Chondrocyte (in vitro differentiated cells): ENCODE results near the gene TBX1. TPM values are rescaled to one million over a fixed set of nuclear protein-coding genes. Genes with fewer than 3 reads are reported as not detected.

Experiments used
- DNase-seq: peaks from one replicate; pipeline ENCODE4 v3.0.0; 2021; ENCODE audit warnings: mixed read lengths, low spot score
- H3K27ac Mint-ChIP-seq: one replicate; pipeline ENCODE4 v1.8.0; 2021; ENCODE audit warnings: mild to moderate bottlenecking, moderate library complexity, mixed read lengths; ENCODE audit not compliant: unreplicated experiment
- H3K27me3 Mint-ChIP-seq: 2 replicates; pipeline ENCODE4 v1.8.0; 2021; ENCODE audit warnings: low read depth, mixed read lengths
- H3K36me3 Mint-ChIP-seq: 2 replicates; pipeline ENCODE4 v1.8.0; 2021; ENCODE audit warnings: low read depth, mixed read lengths
- H3K4me1 Mint-ChIP-seq: 2 replicates; pipeline ENCODE4 v1.8.0; 2021; ENCODE audit warnings: low read depth, mild to moderate bottlenecking, mixed read lengths
- H3K4me3 Mint-ChIP-seq: one replicate; pipeline ENCODE4 v1.8.0; 2021; ENCODE audit warnings: mild to moderate bottlenecking, moderate library complexity, mixed read lengths; ENCODE audit not compliant: unreplicated experiment
- H3K9me3 Mint-ChIP-seq: 2 replicates; pipeline ENCODE4 v1.8.0; 2021; ENCODE audit warnings: low read depth, mixed read lengths
- total RNA-seq: library from RNA; stranded (reverse); gene quantifications from 3 replicates; pipeline ENCODE4 v1.2.1, GENCODE V29; 2021
- TF ChIP-seq, protein P1 (sequence below): fragments of 200-600 bp; sonication (generic); IDR thresholded peaks from 2 replicates; pipeline ENCODE4 v1.5.0; 2021; ENCODE audit warnings: antibody characterized with exemption, mild to moderate bottlenecking, moderate library complexity

TBX1 gene
- total RNA-seq, 1 donor from 2014 or later, result not detected

DNA sequence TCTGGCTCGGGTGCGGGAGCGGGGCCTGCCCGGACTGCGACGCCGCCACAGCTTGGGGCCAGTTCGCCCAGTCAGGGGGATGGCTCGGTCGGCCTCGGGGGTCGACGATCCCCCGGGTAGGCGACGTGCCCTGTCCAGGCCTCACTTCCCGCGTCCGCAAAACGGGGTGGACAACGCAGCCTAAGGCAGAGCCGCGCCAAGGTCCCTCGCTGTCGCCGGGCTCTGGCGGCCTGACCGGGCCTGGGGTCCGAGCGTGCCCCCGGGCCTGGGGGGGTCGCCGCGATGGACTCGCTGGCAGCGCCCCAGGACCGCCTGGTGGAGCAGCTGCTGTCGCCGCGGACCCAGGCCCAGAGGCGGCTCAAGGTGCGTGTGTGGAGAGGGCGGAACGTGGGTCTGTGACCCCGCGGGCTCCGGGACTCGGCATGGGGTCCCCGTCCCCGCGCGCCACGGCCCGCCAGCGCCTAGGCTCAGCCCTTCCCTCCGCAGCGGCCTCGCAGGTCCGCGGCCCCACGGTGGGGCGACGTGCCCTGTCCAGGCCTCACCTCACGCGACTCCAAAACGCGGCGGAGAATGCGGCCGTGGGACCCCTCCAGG lies 42.0 kb upstream of the TBX1 start:
- TF ChIP-seq, protein P1, sequence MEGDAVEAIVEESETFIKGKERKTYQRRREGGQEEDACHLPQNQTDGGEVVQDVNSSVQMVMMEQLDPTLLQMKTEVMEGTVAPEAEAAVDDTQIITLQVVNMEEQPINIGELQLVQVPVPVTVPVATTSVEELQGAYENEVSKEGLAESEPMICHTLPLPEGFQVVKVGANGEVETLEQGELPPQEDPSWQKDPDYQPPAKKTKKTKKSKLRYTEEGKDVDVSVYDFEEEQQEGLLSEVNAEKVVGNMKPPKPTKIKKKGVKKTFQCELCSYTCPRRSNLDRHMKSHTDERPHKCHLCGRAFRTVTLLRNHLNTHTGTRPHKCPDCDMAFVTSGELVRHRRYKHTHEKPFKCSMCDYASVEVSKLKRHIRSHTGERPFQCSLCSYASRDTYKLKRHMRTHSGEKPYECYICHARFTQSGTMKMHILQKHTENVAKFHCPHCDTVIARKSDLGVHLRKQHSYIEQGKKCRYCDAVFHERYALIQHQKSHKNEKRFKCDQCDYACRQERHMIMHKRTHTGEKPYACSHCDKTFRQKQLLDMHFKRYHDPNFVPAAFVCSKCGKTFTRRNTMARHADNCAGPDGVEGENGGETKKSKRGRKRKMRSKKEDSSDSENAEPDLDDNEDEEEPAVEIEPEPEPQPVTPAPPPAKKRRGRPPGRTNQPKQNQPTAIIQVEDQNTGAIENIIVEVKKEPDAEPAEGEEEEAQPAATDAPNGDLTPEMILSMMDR, result no peak
- Mint-ChIP-seq H3K9me3 (no peaks in the 10 kb centered on the region), H3K4me3 (peak overlapping the region; percentile 58), H3K36me3 (peaks cover 24% of the 10 kb centered on the region), H3K27me3 (no peaks in the 10 kb centered on the region), H3K27ac (no peak overlapping the region), H3K4me1 (peaks cover 54% of the 10 kb centered on the region)
- no peak for DNase-seq

DNA sequence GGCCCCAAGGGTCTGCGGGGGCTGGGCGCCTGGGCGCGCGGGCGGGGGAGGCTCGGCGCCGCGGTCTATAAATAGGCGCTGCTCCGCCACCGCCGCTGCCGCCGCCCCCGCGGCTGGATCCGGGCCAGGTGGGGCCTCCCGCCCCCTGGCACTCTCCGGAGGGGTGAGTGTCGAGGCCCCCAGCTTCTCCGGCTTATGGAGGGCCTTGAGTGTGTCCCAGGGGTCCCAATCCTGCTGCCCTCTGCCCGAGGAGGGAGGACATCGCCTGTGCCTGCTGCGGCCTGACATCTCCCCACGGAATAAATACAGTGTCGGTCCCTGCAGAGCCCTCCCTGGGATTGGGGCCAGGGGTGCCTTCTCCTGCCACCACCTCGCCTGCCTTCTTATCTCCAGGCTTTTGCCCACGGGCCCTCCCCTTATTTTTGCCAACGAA lies 41.5 kb upstream of the TBX1 start:
- H3K27ac Mint-ChIP-seq, result no peak overlapping the region
- DNase-seq, result no peak
- H3K9me3 Mint-ChIP-seq, result no peaks in the 10 kb centered on the region
- no peaks in the 10 kb centered on the region for H3K27me3 Mint-ChIP-seq
- H3K4me1 Mint-ChIP-seq, result peaks cover 51% of the 10 kb centered on the region
- peak overlapping the region; percentile 71 for H3K4me3 Mint-ChIP-seq
- H3K36me3 Mint-ChIP-seq, result peaks cover 24% of the 10 kb centered on the region
- TF ChIP-seq, protein P1, result no peak

DNA sequence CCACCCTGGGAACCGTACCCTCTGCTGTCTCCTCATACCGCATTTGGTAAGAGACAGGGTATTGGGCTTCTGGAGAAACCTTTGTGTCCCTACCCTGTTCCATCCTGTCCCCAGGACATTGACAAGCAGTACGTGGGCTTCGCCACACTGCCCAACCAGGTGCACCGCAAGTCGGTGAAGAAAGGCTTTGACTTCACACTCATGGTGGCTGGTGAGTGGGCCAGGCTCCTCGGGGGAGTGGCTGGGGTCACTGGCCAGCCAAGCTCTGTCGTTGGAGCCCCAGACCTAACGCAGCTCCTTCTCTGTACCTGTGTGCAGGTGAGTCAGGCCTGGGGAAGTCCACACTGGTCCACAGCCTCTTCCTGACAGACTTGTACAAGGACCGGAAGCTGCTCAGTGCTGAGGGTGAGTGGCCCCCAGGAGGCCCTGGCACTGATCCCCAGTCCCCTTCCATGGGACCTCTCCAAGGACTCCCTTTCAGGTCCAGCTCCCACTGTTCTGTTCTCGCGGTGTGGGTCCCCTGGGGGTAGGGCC lies 41.0 kb upstream of the TBX1 start:
- no peak overlapping the region for H3K27ac Mint-ChIP-seq
- H3K36me3 Mint-ChIP-seq, result peaks cover 25% of the 10 kb centered on the region
- peak overlapping the region; percentile 71 for H3K4me3 Mint-ChIP-seq
- no peaks in the 10 kb centered on the region for H3K27me3 Mint-ChIP-seq
- H3K9me3 Mint-ChIP-seq, result no peaks in the 10 kb centered on the region
- no peak for DNase-seq
- TF ChIP-seq, protein P1, result no peak
- peaks cover 51% of the 10 kb centered on the region for H3K4me1 Mint-ChIP-seq

DNA sequence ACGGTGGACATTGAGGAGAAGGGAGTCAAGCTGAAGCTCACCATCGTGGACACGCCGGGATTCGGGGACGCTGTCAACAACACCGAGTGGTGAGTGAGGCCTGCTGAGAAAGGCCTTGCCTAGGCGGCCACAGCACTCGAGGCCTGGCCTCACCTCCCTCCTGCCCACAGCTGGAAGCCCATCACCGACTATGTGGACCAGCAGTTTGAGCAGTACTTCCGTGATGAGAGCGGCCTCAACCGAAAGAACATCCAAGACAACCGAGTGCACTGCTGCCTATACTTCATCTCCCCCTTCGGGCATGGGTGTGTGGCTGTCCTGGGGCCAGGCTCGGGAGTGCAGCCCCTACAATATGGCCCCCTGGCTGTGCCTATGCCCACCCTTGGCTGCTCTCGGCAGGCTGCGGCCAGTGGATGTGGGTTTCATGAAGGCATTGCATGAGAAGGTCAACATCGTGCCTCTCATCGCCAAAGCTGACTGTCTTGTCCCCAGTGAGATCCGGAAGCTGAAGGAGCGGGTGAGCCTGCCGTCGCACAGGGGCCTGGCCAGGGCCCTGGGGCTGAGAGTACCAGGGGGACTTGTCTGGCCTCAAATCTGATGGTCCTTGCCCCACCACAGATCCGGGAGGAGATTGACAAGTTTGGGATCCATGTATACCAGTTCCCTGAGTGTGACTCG lies 40.3 kb upstream of the TBX1 start:
- H3K27me3 Mint-ChIP-seq, result no peaks in the 10 kb centered on the region

DNA sequence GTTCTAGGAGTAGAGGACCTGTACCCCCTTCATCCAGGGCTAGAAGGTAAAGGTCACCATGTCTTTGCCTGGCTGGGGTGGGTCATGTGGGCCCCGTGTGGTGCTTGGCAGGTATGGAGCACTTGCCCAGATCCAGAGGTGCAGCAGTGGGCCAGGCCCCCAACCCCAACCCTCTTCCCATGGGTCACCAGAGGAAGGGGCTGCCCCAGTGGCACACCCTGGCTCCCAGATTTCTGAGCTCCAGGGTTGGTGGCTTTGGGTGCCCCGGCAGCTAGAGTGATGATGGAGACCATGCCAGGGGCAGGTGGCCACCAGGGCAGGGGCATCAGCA lies 39.6 kb upstream of the TBX1 start:
- Mint-ChIP-seq H3K4me1 (peaks cover 44% of the 10 kb centered on the region), H3K36me3 (peaks cover 28% of the 10 kb centered on the region), H3K4me3 (no peak overlapping the region), H3K27ac (no peak overlapping the region), H3K27me3 (no peaks in the 10 kb centered on the region), H3K9me3 (no peaks in the 10 kb centered on the region)
- DNase-seq, result no peak
- TF ChIP-seq, protein P1, result no peak

More for the DNA sequence above, 40.3 kb upstream of the TBX1 start:
- Mint-ChIP-seq H3K36me3 (peaks cover 28% of the 10 kb centered on the region), H3K4me1 (peaks cover 51% of the 10 kb centered on the region), H3K9me3 (no peaks in the 10 kb centered on the region), H3K27ac (no peak overlapping the region), H3K4me3 (peak overlapping the region; percentile 71)
- no peak for DNase-seq
- TF ChIP-seq, protein P1, result no peak
